Esophagus muscularis mucosa (tissue), 4 donors: ENCODE results near the gene ANKRD24. TPM values are rescaled to one million over a fixed set of nuclear protein-coding genes. Genes with fewer than 3 reads are reported as not detected.

Experiments used
- DNase-seq: peaks from one replicate; pipeline ENCODE4 v3.0.0-alpha.2; 2017; ENCODE audit errors: extremely low spot score
- H3K27ac ChIP-seq, 4 donors: fragments of 200-600 bp; sonication (generic); replicated peaks in 1 of 4; 1 replicate in 3 of 4; 2 replicates in 1 of 4; pipeline ENCODE4 v1.5.1; 2016 to 2019; ENCODE audit warnings: mild to moderate bottlenecking in 1 of 4
- H3K27me3 ChIP-seq, 4 donors: fragments of 200-600 bp; sonication (generic); one replicate each; pipeline versions ENCODE4 v1.5.1 to v1.6.0; 2016 to 2019
- H3K36me3 ChIP-seq, 4 donors: fragments of 200-600 bp; sonication (generic); one replicate each; pipeline ENCODE4 v1.5.1; 2016 to 2019
- H3K4me1 ChIP-seq, 4 donors: fragments of 200-600 bp; sonication (generic); one replicate each; pipeline ENCODE4 v1.5.1; 2016 to 2019
- H3K4me3 ChIP-seq, 4 donors: fragments of 200-600 bp; sonication (generic); 1 replicate in 2 of 4; 2 replicates in 2 of 4; pipeline ENCODE4 v1.5.1; 2016 to 2019; ENCODE audit warnings: mild to moderate bottlenecking in 4 of 4, moderate library complexity in 1 of 4
- H3K9me3 ChIP-seq, 4 donors: fragments of 200-600 bp; sonication (generic); 1 replicate in 3 of 4; 2 replicates in 1 of 4; pipeline ENCODE4 v1.5.1; 2016 to 2019
- CTCF ChIP-seq, 3 experiments: fragments of 200-600 bp in 2 of 3; fragments of 450-650 bp in 1 of 3; sonication (generic) in 2 of 3; IDR thresholded peaks; one replicate each; pipeline ENCODE4 v1.5.1; 2017 to 2019; ENCODE audit warnings: antibody characterized with exemption in 3 of 3, mild to moderate bottlenecking in 2 of 3, moderate library complexity in 1 of 3
- EP300 ChIP-seq: sonication (generic); formaldehyde crosslinking; IDR thresholded peaks from one replicate; pipeline ENCODE4 v1.6.1; 2017; ENCODE audit warnings: antibody characterized with exemption
- POLR2A ChIP-seq: fragments of 450-650 bp; IDR thresholded peaks from one replicate; pipeline ENCODE4 v1.6.1; 2017; ENCODE audit warnings: antibody characterized with exemption, moderate library complexity, mild to moderate bottlenecking, low read depth
- POLR2AphosphoS5 ChIP-seq, 2 donors: sonication (generic); formaldehyde crosslinking; IDR thresholded peaks; one replicate each; pipeline ENCODE4 v1.6.1; 2017; ENCODE audit warnings: antibody characterized with exemption in 2 of 2
- WGBS: methylation state at CpG from one replicate; pipeline ENCODE4 v1.1.5; 2018; 5-methylcytosine and 5-hydroxymethylcytosine counted together
- intact Hi-C: fragments of 100-400 bp; cut with DNase I; formaldehyde crosslinking; loops from one replicate; pipeline ENCODE4 v1.15.1; 2023
- total RNA-seq, 4 donors: library from RNA; depleted of rRNA; stranded (reverse); fragments of >200 nt; gene quantifications; one replicate each; pipeline versions ENCODE4 v1.1.0 to v1.2.1, GENCODE V29; 2016

Gene ANKRD24
- total RNA-seq, 4 donors from 2014 or later, result 0.32 to 2.5 (median 0.96) TPM

- TF ChIP-seq CTCF (IDR thresholded peaks at IDR 0.05) (no peak), POLR2A (no peak), EP300 (no peak), POLR2AphosphoS5 (IDR thresholded peaks at IDR 0.05) (no peak)
- no peaks in the 10 kb centered on the region for H3K4me1 ChIP-seq
- intact Hi-C loops, result no loop called here
- no peak overlapping the region for H3K27ac ChIP-seq
- H3K27me3 ChIP-seq, result no peaks in the 10 kb centered on the region
- DNase-seq, result no peak
- no peaks in the 10 kb centered on the region for H3K36me3 ChIP-seq
- no peak overlapping the region for H3K4me3 ChIP-seq
- no peaks in the 10 kb centered on the region for H3K9me3 ChIP-seq
- 97% methylated on average over 7 of the region's 7 CpGs for WGBS
These were observed 37.7 kb downstream of the ANKRD24 start for GRCh38 chr19:4220188-4220587.

GRCh38 chr19:4224470-4224869 is 42.0 kb downstream of the ANKRD24 start:
- peaks cover 0 to 5% (median 5%) of the 10 kb centered on the region in 4 donors for H3K4me1 ChIP-seq
- H3K4me3 ChIP-seq, result no peak overlapping the region
- WGBS, result 68% methylated on average over 14 of the region's 15 CpGs
- intact Hi-C loops, result no loop called here
- no peak for DNase-seq
- H3K27ac ChIP-seq, result no peak overlapping the region
- TF ChIP-seq EP300, result no peak
- TF ChIP-seq POLR2AphosphoS5 (IDR thresholded peaks at IDR 0.05), result no peak
- TF ChIP-seq CTCF (IDR thresholded peaks at IDR 0.05), result no peak
- no peak for TF ChIP-seq POLR2A
- H3K9me3 ChIP-seq, result no peaks in the 10 kb centered on the region
- no peaks in the 10 kb centered on the region for H3K36me3 ChIP-seq
- H3K27me3 ChIP-seq, result peaks cover 0 to 37% (median 6%) of the 10 kb centered on the region in 4 donors

GRCh38 chr19:4225885-4226284 is 43.4 kb downstream of the ANKRD24 start:
- Histone ChIP-seq H3K27me3 (peaks cover 0 to 51% (median 13%) of the 10 kb centered on the region in 4 donors), H3K9me3 (no peaks in the 10 kb centered on the region), H3K36me3 (no peaks in the 10 kb centered on the region), H3K4me3 (no peak overlapping the region), H3K27ac (no peak overlapping the region), H3K4me1 (peaks cover 0 to 7% (median 5%) of the 10 kb centered on the region in 4 donors)
- TF ChIP-seq EP300, result no peak
- TF ChIP-seq POLR2AphosphoS5 (IDR thresholded peaks at IDR 0.05), result no peak
- no peak for TF ChIP-seq CTCF (IDR thresholded peaks at IDR 0.05)
- TF ChIP-seq POLR2A, result no peak
- no peak for DNase-seq
- WGBS, result 78% methylated on average over 8 of the region's 8 CpGs
- intact Hi-C loops, result no loop called here

- H3K4me1 ChIP-seq, result peaks cover 0 to 7% (median 5%) of the 10 kb centered on the region in 4 donors
- no peak overlapping the region for H3K4me3 ChIP-seq
- intact Hi-C loops, result no loop called here
- H3K27ac ChIP-seq, result no peak overlapping the region
- H3K36me3 ChIP-seq, result no peaks in the 10 kb centered on the region
- H3K9me3 ChIP-seq, result no peaks in the 10 kb centered on the region
- no peak for DNase-seq
- TF ChIP-seq POLR2AphosphoS5 (IDR thresholded peaks at IDR 0.05) (no peak), POLR2A (no peak), CTCF (IDR thresholded peaks at IDR 0.05) (no peak), EP300 (no peak)
- H3K27me3 ChIP-seq, result peaks cover 0 to 70% (median 13%) of the 10 kb centered on the region in 4 donors
These were observed 45.3 kb downstream of the ANKRD24 start for GRCh38 chr19:4227771-4228170.

- H3K27ac ChIP-seq, result no peak overlapping the region
- no peak overlapping the region for H3K4me3 ChIP-seq
- 76% methylated on average over 2 of the region's 2 CpGs for WGBS
- H3K4me1 ChIP-seq, result peaks cover 0 to 7% (median 5%) of the 10 kb centered on the region in 4 donors
- no peaks in the 10 kb centered on the region for H3K36me3 ChIP-seq
- no peak for DNase-seq
- TF ChIP-seq POLR2AphosphoS5 (IDR thresholded peaks at IDR 0.05) (no peak), EP300 (no peak), CTCF (IDR thresholded peaks at IDR 0.05) (no peak), POLR2A (no peak)
- no peaks in the 10 kb centered on the region for H3K9me3 ChIP-seq
- H3K27me3 ChIP-seq, result peaks cover 0 to 80% (median 13%) of the 10 kb centered on the region in 4 donors
- intact Hi-C loops, result no loop called here
These were observed 46.3 kb downstream of the ANKRD24 start for GRCh38 chr19:4228765-4229178.
